Dendritic cell treated with granulocyte-macrophage colony-stimulating factor and Interleukin-4, amounts not matched to agents 40 ng/mL and 50 ng/mL, for 4 days (primary cell): Measurements from ENCODE around the gene MAP3K2.

ENCODE experiments used
- H3K27ac Mint-ChIP-seq: one replicate; pipeline ENCODE4 v1.8.0; 2022; ENCODE audit warnings: mild to moderate bottlenecking, mixed read lengths
- H3K27me3 Mint-ChIP-seq: one replicate; pipeline ENCODE4 v1.8.0; 2022; ENCODE audit warnings: mild to moderate bottlenecking, mixed read lengths
- H3K36me3 Mint-ChIP-seq: one replicate; pipeline ENCODE4 v1.8.0; 2022; ENCODE audit warnings: low read depth, mixed read lengths
- H3K4me1 Mint-ChIP-seq: one replicate; pipeline ENCODE4 v1.8.0; 2022; ENCODE audit warnings: low read depth, mixed read lengths
- H3K4me3 Mint-ChIP-seq: one replicate; pipeline ENCODE4 v1.8.0; 2022; ENCODE audit warnings: mild to moderate bottlenecking, moderate library complexity, mixed read lengths
- H3K9me3 Mint-ChIP-seq: one replicate; pipeline ENCODE4 v1.8.0; 2022; ENCODE audit warnings: mixed read lengths
- intact Hi-C: fragments of 100-400 bp; cut with micrococcal nuclease; formaldehyde crosslinking; loops from one replicate; pipeline ENCODE4 v1.15.0; 2022

The MAP3K2 gene

GRCh38 chr2:127406454-127406853 lies 18.7 kb upstream of the MAP3K2 start:
- no peaks in the 10 kb centered on the region for H3K27me3 Mint-ChIP-seq
- no peaks in the 10 kb centered on the region for H3K9me3 Mint-ChIP-seq
- H3K36me3 Mint-ChIP-seq = no peaks in the 10 kb centered on the region
- intact Hi-C loops = no loop called here
- peaks cover 74% of the 10 kb centered on the region for H3K4me1 Mint-ChIP-seq
- peak overlapping the region; percentile 80 for H3K27ac Mint-ChIP-seq
- no peak overlapping the region for H3K4me3 Mint-ChIP-seq

- H3K36me3 Mint-ChIP-seq = no peaks in the 10 kb centered on the region
- peak overlapping the region; percentile 13 for H3K4me3 Mint-ChIP-seq
- H3K27me3 Mint-ChIP-seq = no peaks in the 10 kb centered on the region
- H3K9me3 Mint-ChIP-seq = no peaks in the 10 kb centered on the region
- H3K4me1 Mint-ChIP-seq = peaks cover 69% of the 10 kb centered on the region
- H3K27ac Mint-ChIP-seq = peak overlapping the region; percentile 80
- intact Hi-C loops = loop anchor here (2.0 kb wide), 1 partner anchor 14 kb away; no protein-coding TSS in a partner anchor
Measured at GRCh38 chr2:127405255-127405610, 17.5 kb upstream of the MAP3K2 start.

GRCh38 chr2:127404466-127405254 lies 16.9 kb upstream of the MAP3K2 start:
- intact Hi-C loops = loop anchor here (2.0 kb wide), 1 partner anchor 14 kb away; no protein-coding TSS in a partner anchor
- H3K27me3 Mint-ChIP-seq = no peaks in the 10 kb centered on the region
- H3K4me1 Mint-ChIP-seq = peaks cover 69% of the 10 kb centered on the region
- peak overlapping the region; percentile 13 for H3K4me3 Mint-ChIP-seq
- no peaks in the 10 kb centered on the region for H3K36me3 Mint-ChIP-seq
- H3K27ac Mint-ChIP-seq = peak overlapping the region; percentile 80
- H3K9me3 Mint-ChIP-seq = no peaks in the 10 kb centered on the region

- peak overlapping the region; percentile 80 for H3K27ac Mint-ChIP-seq
- no peaks in the 10 kb centered on the region for H3K9me3 Mint-ChIP-seq
- no peak overlapping the region for H3K4me3 Mint-ChIP-seq
- intact Hi-C loops = no loop called here
- peaks cover 71% of the 10 kb centered on the region for H3K4me1 Mint-ChIP-seq
- H3K36me3 Mint-ChIP-seq = no peaks in the 10 kb centered on the region
- no peaks in the 10 kb centered on the region for H3K27me3 Mint-ChIP-seq
Measured at GRCh38 chr2:127403460-127403859, 15.7 kb upstream of the MAP3K2 start.

- H3K36me3 Mint-ChIP-seq = no peaks in the 10 kb centered on the region
- H3K27ac Mint-ChIP-seq = peak overlapping the region; percentile 53
- H3K27me3 Mint-ChIP-seq = no peaks in the 10 kb centered on the region
- intact Hi-C loops = no loop called here
- no peak overlapping the region for H3K4me3 Mint-ChIP-seq
- H3K4me1 Mint-ChIP-seq = peaks cover 77% of the 10 kb centered on the region
- H3K9me3 Mint-ChIP-seq = no peaks in the 10 kb centered on the region
Measured at GRCh38 chr2:127401757-127402695, 14.3 kb upstream of the MAP3K2 start.

GRCh38 chr2:127400897-127401756 lies 13.4 kb upstream of the MAP3K2 start:
- intact Hi-C loops = no loop called here
- Mint-ChIP-seq H3K9me3 (no peaks in the 10 kb centered on the region), H3K27ac (no peak overlapping the region), H3K27me3 (no peaks in the 10 kb centered on the region), H3K4me3 (no peak overlapping the region), H3K36me3 (no peaks in the 10 kb centered on the region), H3K4me1 (peaks cover 73% of the 10 kb centered on the region)

- H3K4me1 Mint-ChIP-seq = peaks cover 66% of the 10 kb centered on the region
Measured at GRCh38 chr2:127400533-127400896, 12.7 kb upstream of the MAP3K2 start.

GRCh38 chr2:127398239-127398590 lies 10.4 kb upstream of the MAP3K2 start:
- Mint-ChIP-seq H3K9me3 (peaks cover 6% of the 10 kb centered on the region), H3K4me1 (peaks cover 43% of the 10 kb centered on the region), H3K27ac (peak overlapping the region; percentile 88), H3K27me3 (no peaks in the 10 kb centered on the region), H3K4me3 (peak overlapping the region; percentile 17), H3K36me3 (no peaks in the 10 kb centered on the region)
- intact Hi-C loops = no loop called here

More at GRCh38 chr2:127400533-127400896, 12.7 kb upstream of the MAP3K2 start:
- no peaks in the 10 kb centered on the region for H3K36me3 Mint-ChIP-seq
- intact Hi-C loops = no loop called here
- H3K9me3 Mint-ChIP-seq = no peaks in the 10 kb centered on the region
- no peak overlapping the region for H3K4me3 Mint-ChIP-seq
- no peaks in the 10 kb centered on the region for H3K27me3 Mint-ChIP-seq
- no peak overlapping the region for H3K27ac Mint-ChIP-seq

- H3K27ac Mint-ChIP-seq = peak overlapping the region; percentile 88
- intact Hi-C loops = no loop called here
- peak overlapping the region; percentile 17 for H3K4me3 Mint-ChIP-seq
- no peaks in the 10 kb centered on the region for H3K27me3 Mint-ChIP-seq
- no peaks in the 10 kb centered on the region for H3K36me3 Mint-ChIP-seq
- peaks cover 6% of the 10 kb centered on the region for H3K9me3 Mint-ChIP-seq
- H3K4me1 Mint-ChIP-seq = peaks cover 42% of the 10 kb centered on the region
Measured at GRCh38 chr2:127397568-127398238, 9.9 kb upstream of the MAP3K2 start.

- no peaks in the 10 kb centered on the region for H3K27me3 Mint-ChIP-seq
- H3K4me3 Mint-ChIP-seq = no peak overlapping the region
- H3K36me3 Mint-ChIP-seq = no peaks in the 10 kb centered on the region
- peaks cover 6% of the 10 kb centered on the region for H3K9me3 Mint-ChIP-seq
- no peak overlapping the region for H3K27ac Mint-ChIP-seq
- peaks cover 56% of the 10 kb centered on the region for H3K4me1 Mint-ChIP-seq
- intact Hi-C loops = no loop called here
Measured at GRCh38 chr2:127394492-127394891, 6.7 kb upstream of the MAP3K2 start.

GRCh38 chr2:127392828-127393578 lies 5.2 kb upstream of the MAP3K2 start:
- peaks cover 57% of the 10 kb centered on the region for H3K4me1 Mint-ChIP-seq
- no peak overlapping the region for H3K4me3 Mint-ChIP-seq
- H3K36me3 Mint-ChIP-seq = no peaks in the 10 kb centered on the region
- intact Hi-C loops = no loop called here
- peak overlapping the region; percentile 75 for H3K27ac Mint-ChIP-seq
- no peaks in the 10 kb centered on the region for H3K27me3 Mint-ChIP-seq
- peaks cover 6% of the 10 kb centered on the region for H3K9me3 Mint-ChIP-seq

- peaks cover under 1% of the 10 kb centered on the region for H3K36me3 Mint-ChIP-seq
- peaks cover 51% of the 10 kb centered on the region for H3K4me1 Mint-ChIP-seq
- H3K27ac Mint-ChIP-seq = peak overlapping the region; percentile 75
Measured at GRCh38 chr2:127392133-127392827, 4.5 kb upstream of the MAP3K2 start.

More at GRCh38 chr2:127392133-127392827, 4.5 kb upstream of the MAP3K2 start:
- H3K4me3 Mint-ChIP-seq = no peak overlapping the region
- peaks cover 6% of the 10 kb centered on the region for H3K9me3 Mint-ChIP-seq
- H3K27me3 Mint-ChIP-seq = no peaks in the 10 kb centered on the region
- intact Hi-C loops = no loop called here
